Muscle layer of duodenum (tissue), 2 donors: Measurements from ENCODE around the gene PKP4.

Experiments used
- H3K27ac ChIP-seq: one replicate; pipeline ENCODE4 v1.7.0; 2013; ENCODE audit warnings: mild to moderate bottlenecking, low read length
- H3K27me3 ChIP-seq: one replicate; pipeline ENCODE4 v1.7.0; 2013; ENCODE audit warnings: low read depth, mild to moderate bottlenecking, control low read depth, low read length
- H3K36me3 ChIP-seq, 2 donors: one replicate each; pipeline ENCODE4 v1.7.0; 2013; ENCODE audit warnings: low read length in 2 of 2, control low read depth in 1 of 2, mild to moderate bottlenecking in 1 of 2; ENCODE audit not compliant: insufficient read depth in 2 of 2, control insufficient read depth in 1 of 2
- H3K4me1 ChIP-seq, 2 donors: one replicate each; pipeline ENCODE4 v1.7.0; 2013; ENCODE audit warnings: low read length in 2 of 2, mild to moderate bottlenecking in 2 of 2, control low read depth in 1 of 2, moderate library complexity in 1 of 2; ENCODE audit not compliant: insufficient read depth in 2 of 2, control insufficient read depth in 1 of 2
- H3K4me3 ChIP-seq, 2 donors: one replicate each; pipeline ENCODE4 v1.7.0; 2013; ENCODE audit warnings: low read length in 2 of 2, low read depth in 1 of 2, mild to moderate bottlenecking in 1 of 2
- H3K9me3 ChIP-seq, 2 donors: one replicate each; pipeline ENCODE4 v1.7.0; 2013; ENCODE audit warnings: low read length in 2 of 2, control low read depth in 1 of 2, mild to moderate bottlenecking in 1 of 2; ENCODE audit not compliant: control insufficient read depth in 1 of 2
- donor health status: healthy.

PKP4 gene

GRCh38 chr2:158726911-158727592 is 270.3 kb downstream of the PKP4 start:
- Histone ChIP-seq H3K27ac (no peak overlapping the region), H3K4me1 (no peaks in the 10 kb centered on the region), H3K36me3 (no peaks in the 10 kb centered on the region), H3K4me3 (no peak overlapping the region), H3K27me3 (peaks cover 4% of the 10 kb centered on the region), H3K9me3 (no peaks in the 10 kb centered on the region)

GRCh38 chr2:158728422-158728821 is 271.7 kb downstream of the PKP4 start:
- Histone ChIP-seq H3K27me3 (peaks cover 4% of the 10 kb centered on the region), H3K4me1 (no peaks in the 10 kb centered on the region), H3K4me3 (no peak overlapping the region), H3K9me3 (no peaks in the 10 kb centered on the region), H3K27ac (no peak overlapping the region), H3K36me3 (no peaks in the 10 kb centered on the region)

- Histone ChIP-seq H3K27me3 (peaks cover 4% of the 10 kb centered on the region), H3K4me1 (no peaks in the 10 kb centered on the region), H3K9me3 (no peaks in the 10 kb centered on the region), H3K36me3 (no peaks in the 10 kb centered on the region), H3K4me3 (no peak overlapping the region), H3K27ac (no peak overlapping the region)
These were observed 272.7 kb downstream of the PKP4 start for GRCh38 chr2:158729451-158729850.

- Histone ChIP-seq H3K4me3 (no peak overlapping the region), H3K27me3 (peaks cover 4% of the 10 kb centered on the region)
These were observed 273.3 kb downstream of the PKP4 start for GRCh38 chr2:158729873-158730620.

GRCh38 chr2:158730621-158731140 is 273.9 kb downstream of the PKP4 start:
- H3K36me3 ChIP-seq: no peaks in the 10 kb centered on the region
- H3K27me3 ChIP-seq: peaks cover 4% of the 10 kb centered on the region
- no peaks in the 10 kb centered on the region for H3K9me3 ChIP-seq
- H3K4me1 ChIP-seq: no peaks in the 10 kb centered on the region
- H3K27ac ChIP-seq: no peak overlapping the region
- H3K4me3 ChIP-seq: no peak overlapping the region

More at GRCh38 chr2:158729873-158730620, 273.3 kb downstream of the PKP4 start:
- no peak overlapping the region for H3K27ac ChIP-seq
- H3K4me1 ChIP-seq: no peaks in the 10 kb centered on the region
- H3K9me3 ChIP-seq: no peaks in the 10 kb centered on the region
- no peaks in the 10 kb centered on the region for H3K36me3 ChIP-seq

- H3K27ac ChIP-seq: no peak overlapping the region
- H3K27me3 ChIP-seq: peaks cover 4% of the 10 kb centered on the region
- no peak overlapping the region for H3K4me3 ChIP-seq
- H3K4me1 ChIP-seq: no peaks in the 10 kb centered on the region
- H3K9me3 ChIP-seq: no peaks in the 10 kb centered on the region
- H3K36me3 ChIP-seq: no peaks in the 10 kb centered on the region
These were observed 274.6 kb downstream of the PKP4 start for GRCh38 chr2:158731386-158731785.
